ENCODE measurements around the gene SUGT1. TPM values are rescaled to one million over a fixed set of nuclear protein-coding genes. Genes with fewer than 3 reads are reported as not detected.

The SUGT1 gene
- total RNA-seq, 4 donors from 2014 or later: 21.2 to 39.0 (median 30.9) TPM

DNA sequence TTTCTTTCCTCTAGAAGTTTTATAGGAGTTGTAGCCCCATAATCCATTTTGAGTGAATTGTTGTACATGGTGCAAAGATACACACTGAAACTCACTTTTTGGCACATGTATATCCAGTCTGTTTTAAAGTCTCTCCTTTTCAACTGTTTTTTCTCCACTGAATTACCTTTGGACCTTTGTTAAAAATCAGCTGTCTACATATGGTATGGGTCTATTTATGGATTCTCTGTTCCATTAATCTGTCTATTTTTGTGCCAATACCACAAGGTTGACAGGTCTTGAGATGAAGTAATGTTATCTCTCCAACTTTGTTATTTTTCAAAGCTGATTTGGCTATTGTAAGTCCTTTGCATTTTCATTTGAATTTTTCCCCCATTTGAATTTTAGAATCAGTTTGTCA lies 5.7 kb upstream of the SUGT1 start:
- intact Hi-C loops (cut with DNase I; ENCODE audit: low total_unique reads): no loop called here
- no peak for DNase-seq (ENCODE audit: low spot score in 2 of 2)
- TF ChIP-seq, protein P1, sequence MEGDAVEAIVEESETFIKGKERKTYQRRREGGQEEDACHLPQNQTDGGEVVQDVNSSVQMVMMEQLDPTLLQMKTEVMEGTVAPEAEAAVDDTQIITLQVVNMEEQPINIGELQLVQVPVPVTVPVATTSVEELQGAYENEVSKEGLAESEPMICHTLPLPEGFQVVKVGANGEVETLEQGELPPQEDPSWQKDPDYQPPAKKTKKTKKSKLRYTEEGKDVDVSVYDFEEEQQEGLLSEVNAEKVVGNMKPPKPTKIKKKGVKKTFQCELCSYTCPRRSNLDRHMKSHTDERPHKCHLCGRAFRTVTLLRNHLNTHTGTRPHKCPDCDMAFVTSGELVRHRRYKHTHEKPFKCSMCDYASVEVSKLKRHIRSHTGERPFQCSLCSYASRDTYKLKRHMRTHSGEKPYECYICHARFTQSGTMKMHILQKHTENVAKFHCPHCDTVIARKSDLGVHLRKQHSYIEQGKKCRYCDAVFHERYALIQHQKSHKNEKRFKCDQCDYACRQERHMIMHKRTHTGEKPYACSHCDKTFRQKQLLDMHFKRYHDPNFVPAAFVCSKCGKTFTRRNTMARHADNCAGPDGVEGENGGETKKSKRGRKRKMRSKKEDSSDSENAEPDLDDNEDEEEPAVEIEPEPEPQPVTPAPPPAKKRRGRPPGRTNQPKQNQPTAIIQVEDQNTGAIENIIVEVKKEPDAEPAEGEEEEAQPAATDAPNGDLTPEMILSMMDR (IDR thresholded peaks at IDR 0.05): no peak
- no peak for TF ChIP-seq POLR2A (IDR thresholded peaks at IDR 0.05)
- no peak overlapping the region for H3K4me3 ChIP-seq (ENCODE audit: low read depth, poor library complexity, severe bottlenecking)

DNA sequence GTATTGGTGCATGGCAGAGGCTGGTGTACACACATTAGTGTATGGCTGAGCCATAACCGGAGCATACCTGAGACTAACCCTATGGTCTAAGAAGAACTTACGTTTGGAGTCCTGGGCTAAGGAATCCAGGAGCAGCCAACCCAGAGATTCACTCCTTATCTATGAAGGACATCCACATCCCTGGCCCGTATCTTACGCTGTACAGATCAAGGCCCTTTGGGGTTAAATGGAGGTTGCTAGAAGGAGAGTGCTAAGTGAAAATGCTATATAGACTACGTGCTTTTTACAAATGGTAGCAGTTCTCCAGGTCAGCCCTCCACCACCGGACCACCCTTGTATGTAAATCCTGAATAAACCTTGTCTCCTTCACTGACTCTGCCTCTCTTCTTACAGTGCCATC lies 1.9 kb upstream of the SUGT1 start:
- 85 to 86% methylated on average over 6 of the region's 6 CpGs for WGBS, 2 donors
- intact Hi-C loops (cut with DNase I; ENCODE audit: low total_unique reads): no loop called here
- H3K4me3 ChIP-seq (ENCODE audit: low read depth, poor library complexity, severe bottlenecking): no peak overlapping the region

DNA sequence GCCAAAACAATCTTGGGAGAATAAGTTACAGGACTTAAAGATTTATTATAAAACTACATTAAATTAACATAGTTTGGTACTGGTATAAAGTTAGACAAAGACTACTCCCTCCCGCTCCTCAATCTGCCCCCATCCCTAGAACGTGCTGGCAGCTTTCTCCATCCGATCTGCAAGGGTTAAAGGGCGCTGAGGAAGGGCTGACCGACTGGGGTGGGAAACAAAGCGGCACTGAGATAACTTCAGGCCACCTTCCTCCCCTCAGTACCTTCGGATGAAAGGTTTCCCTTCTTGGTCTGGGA lies 790 bp upstream of the SUGT1 start:
- peak overlapping the region; percentile 46 for H3K4me3 ChIP-seq (ENCODE audit: low read depth, poor library complexity, severe bottlenecking)
- TF ChIP-seq, protein P1 (IDR thresholded peaks at IDR 0.05): no peak
- TF ChIP-seq POLR2A (IDR thresholded peaks at IDR 0.05): no peak
- DNase-seq (ENCODE audit: low spot score in 2 of 2): no peak
- WGBS, 2 donors: 1 to 2% methylated on average over 7 of the region's 7 CpGs
- intact Hi-C loops (cut with DNase I; ENCODE audit: low total_unique reads): no loop called here

More for the DNA sequence above, 1.9 kb upstream of the SUGT1 start:
- no peak for DNase-seq (ENCODE audit: low spot score in 2 of 2)
- no peak for TF ChIP-seq POLR2A (IDR thresholded peaks at IDR 0.05)
- TF ChIP-seq, protein P1 (IDR thresholded peaks at IDR 0.05): no peak

DNA sequence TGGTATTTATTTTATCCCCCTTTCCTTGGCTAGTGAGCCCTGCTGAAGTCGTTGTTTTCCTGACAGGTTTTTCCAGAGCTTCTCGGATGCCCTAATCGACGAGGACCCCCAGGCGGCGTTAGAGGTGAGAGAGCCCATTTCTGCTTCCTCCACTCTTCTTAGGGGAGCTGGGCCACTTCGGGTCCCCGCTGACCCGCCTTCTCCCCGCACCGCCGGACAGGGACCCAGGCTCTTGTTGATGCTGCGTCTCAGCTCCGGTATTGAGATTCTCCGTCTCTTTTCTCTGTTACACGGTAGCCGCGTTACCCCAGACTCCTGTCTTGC lies 306 bp downstream of the SUGT1 start:
- H3K4me3 ChIP-seq (ENCODE audit: low read depth, poor library complexity, severe bottlenecking): peak overlapping the region; percentile 76
- TF ChIP-seq POLR2A (IDR thresholded peaks at IDR 0.05): no peak
- TF ChIP-seq, protein P1 (IDR thresholded peaks at IDR 0.05): no peak
- intact Hi-C loops (cut with DNase I; ENCODE audit: low total_unique reads): no loop called here
- DNase-seq (ENCODE audit: low spot score in 2 of 2): no peak
- WGBS, 2 donors: 0 to 1% methylated on average over 18 of the region's 18 CpGs

DNA sequence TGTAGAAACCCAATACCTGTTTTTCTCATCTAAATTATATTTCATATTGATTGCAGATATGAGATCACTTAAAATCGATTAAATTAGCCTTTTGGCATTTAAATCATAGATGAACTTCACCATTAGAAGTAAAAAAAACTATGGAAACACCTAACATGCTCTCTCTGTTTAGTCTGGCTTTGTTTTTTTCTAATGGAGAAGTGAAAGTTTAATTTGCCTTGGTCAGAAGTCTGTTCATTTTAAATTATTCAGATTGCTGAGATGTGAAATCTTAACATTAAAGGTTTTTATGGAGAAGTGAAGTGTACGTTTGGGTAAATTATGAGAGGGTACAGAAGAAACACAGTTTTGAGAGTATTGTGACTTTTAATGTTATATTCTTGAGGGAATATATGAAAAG lies 6.7 kb downstream of the SUGT1 start:
- DNase-seq (ENCODE audit: low spot score in 2 of 2): no peak
- H3K4me3 ChIP-seq (ENCODE audit: low read depth, poor library complexity, severe bottlenecking): no peak overlapping the region
- intact Hi-C loops (cut with DNase I; ENCODE audit: low total_unique reads): no loop called here
- WGBS, 2 donors: 84 to 92% methylated on average over 2 of the region's 2 CpGs
- TF ChIP-seq, protein P1 (IDR thresholded peaks at IDR 0.05): no peak
- TF ChIP-seq POLR2A (IDR thresholded peaks at IDR 0.05): no peak

DNA sequence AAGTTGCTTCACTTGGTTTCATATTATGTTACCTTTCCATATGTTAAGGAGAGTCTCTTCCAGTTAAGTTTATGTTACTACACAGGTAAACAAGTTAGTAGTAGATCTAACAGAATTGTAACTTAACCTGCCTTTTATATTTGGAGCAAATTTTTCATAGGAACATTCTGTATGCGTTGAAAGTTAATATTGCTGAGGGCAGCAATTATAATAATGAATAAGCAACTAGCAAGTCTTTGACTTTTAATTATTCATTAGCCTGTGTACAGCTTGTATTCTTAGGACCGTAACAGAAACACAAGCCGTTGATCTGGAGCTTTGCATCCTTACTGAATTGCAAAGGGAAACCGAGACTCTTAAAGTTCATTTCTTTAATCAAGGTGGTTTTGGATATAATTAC lies 11.6 kb downstream of the SUGT1 start:
- WGBS, 2 donors: 95 to 98% methylated on average over 4 of the region's 4 CpGs
- intact Hi-C loops (cut with DNase I; ENCODE audit: low total_unique reads): no loop called here
- no peak overlapping the region for H3K4me3 ChIP-seq (ENCODE audit: low read depth, poor library complexity, severe bottlenecking)
- DNase-seq (ENCODE audit: low spot score in 2 of 2): no peak
- TF ChIP-seq, protein P1 (IDR thresholded peaks at IDR 0.05): no peak
- TF ChIP-seq POLR2A (IDR thresholded peaks at IDR 0.05): no peak
